ENCODE results near the gene LCE1F.

Gene LCE1F

GRCh38 chr1:152776361-152776760 lies 1.4 kb downstream of the LCE1F start:
- DNase-seq (ENCODE audit: low spot score) = no peak

DNA sequence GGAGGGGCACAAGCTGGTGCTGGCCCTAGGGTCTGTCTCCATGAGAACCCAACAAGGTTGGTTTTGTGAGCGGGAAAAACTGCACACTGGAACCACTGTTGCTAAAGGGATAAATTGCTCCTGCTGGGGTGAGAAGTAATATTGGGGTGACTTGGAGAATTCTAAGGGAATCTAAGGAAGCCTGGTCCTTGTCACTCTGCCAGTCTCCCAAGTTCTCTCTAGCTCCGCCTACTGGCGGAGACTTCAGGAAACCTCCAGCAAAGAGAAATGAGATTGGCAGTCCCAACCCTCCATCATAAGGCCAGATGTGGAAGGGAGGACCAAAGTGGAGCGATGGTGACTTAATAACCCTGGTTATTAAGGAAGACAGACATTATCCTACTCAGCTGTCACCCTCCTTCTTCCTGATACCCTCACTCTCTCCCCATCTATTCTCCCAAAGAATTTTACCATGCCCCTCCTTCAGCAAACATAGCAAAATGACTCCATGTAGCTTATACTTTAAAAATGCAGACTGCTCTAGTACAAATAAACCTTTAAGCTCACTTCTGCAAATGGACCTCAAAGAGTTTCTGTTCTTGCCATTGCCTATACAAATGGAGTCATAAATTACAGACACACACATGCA lies 2.7 kb downstream of the LCE1F start:
- DNase-seq (ENCODE audit: low spot score) = no peak

DNA sequence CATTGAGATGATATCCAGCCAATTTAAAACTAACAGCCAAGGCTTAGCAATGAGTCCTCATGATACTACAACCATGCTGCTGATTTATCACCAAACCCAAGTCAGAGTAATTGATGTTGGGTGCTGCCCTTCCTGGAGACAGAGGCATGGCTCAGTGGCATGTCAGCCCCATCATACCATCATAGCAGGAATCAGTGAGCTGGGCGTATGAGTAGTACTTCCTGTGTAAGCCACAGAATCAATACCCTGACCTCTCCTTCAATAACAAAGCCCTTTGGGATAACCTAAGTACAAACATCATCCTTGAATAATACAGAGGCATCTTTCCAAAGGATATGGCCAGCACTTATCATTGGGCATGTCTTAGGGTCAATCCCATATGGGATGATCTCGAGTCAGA lies 8.2 kb downstream of the LCE1F start:
- peak; percentile 8 for DNase-seq (ENCODE audit: low spot score)

DNA sequence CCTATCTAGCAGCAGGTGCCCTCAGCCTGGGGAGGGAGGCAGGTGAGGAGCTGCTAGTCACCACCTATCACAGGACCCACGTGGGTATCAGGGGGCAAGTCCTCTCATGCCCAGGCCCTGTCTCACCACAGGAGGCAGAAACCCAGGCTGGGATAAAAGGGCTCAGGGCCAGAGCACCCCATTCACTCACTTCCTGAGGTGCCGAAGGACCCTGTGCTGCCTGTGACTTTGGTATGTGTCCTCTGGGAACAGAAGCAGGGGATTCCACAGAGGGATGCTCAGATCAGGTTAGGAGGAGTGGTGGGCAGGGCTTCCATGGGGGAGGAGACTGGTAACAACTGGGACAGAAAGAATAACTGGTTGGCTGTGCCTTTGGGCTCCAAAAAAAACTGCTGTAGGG lies 11.1 kb downstream of the LCE1F start, which contains the start of gene LCE1E:
LCE1E (plus strand) TSS at position 181 of the 400 bp plus-strand sequence. CDS start 1,043 bp downstream, outside the sequence.
- DNase-seq (ENCODE audit: low spot score) = no peak

- no peak for DNase-seq (ENCODE audit: low spot score)
Measured at GRCh38 chr1:152795686-152796085, 20.7 kb downstream of the LCE1F start.

DNA sequence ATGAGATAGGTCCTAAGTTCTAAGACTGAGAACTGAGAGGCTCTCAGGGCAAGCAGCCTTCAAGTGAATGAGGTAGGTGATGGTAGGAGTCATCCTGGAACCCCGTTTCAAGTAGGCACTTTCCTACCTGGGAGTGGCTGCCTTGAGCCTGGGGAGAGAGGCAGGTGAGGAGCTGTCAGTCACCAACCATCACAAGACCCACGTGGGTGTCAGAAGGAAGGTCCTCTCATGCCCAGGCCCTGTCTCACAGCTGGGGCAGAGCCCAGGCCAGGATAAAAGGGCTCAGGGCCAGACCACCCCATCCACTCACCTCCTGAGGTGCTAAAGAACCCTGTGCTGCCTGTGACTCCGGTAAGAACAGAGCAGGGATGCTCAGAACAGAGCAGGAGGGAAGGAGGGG lies 21.5 kb downstream of the LCE1F start, which contains the start of gene LCE1D:
LCE1D (plus strand) TSS at position 301 of the 400 bp plus-strand sequence. CDS start 1,074 bp downstream, outside the sequence.
- DNase-seq (ENCODE audit: low spot score) = no peak

DNA sequence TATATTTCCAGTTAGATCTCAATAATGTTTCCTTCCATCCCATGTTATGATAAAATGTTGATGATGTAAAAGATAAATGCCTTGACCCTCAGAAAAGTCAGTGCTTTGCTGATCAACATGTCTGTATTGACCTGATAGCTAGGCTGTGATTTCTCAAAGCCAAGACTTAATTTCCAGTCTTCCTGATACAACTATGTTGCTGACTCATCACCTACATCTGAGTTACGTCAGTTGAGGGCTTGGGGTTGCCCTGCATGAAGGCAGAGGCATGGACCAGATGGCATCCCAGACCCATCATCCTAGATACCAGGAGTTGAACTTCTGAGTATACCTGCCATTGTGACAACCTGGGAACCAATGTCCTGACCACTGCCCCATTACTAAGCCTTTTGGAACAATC lies 26.4 kb downstream of the LCE1F start:
- no peak for DNase-seq (ENCODE audit: low spot score)

DNA sequence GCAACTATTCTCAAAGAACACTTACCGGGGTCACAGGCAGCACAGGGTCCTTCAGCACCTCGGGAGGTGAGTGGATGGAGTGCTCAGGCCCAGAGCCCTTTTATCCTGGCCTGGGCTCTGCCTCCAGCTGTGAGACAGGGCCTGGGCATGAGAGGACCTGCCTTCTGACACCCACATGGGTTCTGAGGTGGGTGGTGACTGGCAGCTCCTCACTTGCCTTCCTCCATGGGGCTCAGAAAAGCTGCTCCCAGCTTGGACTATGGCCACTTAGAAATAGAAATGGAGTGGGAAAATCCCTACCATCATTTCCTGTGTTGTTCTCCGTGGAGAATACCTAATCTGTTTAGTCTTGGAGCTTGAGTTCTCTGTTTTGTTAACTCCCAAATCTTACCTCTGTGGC lies 31.6 kb downstream of the LCE1F start, which contains the start of gene LCE1C:
LCE1C (minus strand) TSS at position 76 of the 400 bp plus-strand sequence. CDS start 1,173 bp downstream, outside the sequence.
- DNase-seq (ENCODE audit: low spot score) = no peak

DNA sequence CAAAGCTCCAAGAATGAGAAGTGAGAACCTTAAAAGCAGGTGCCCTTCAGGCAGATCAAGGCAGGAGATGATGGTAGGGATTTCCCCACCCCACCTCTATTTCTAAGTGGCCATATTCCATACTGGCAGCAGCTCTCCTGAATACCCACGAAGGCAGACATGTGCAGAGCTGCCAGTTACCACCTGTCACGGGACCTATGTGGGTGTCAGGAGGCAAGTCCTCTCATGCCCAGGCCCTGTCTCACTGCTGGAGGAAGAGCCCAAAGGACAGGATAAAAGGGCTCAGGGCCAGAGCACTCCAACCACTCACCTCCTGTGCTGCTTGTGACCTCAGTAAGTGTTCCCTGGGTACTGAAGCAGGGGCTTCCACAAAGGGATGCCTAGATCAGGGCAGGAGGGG lies 36.1 kb downstream of the LCE1F start:
- no peak for DNase-seq (ENCODE audit: low spot score)

GRCh38 chr1:152811671-152812070 lies 36.7 kb downstream of the LCE1F start, which contains the start of gene LCE1B:
Gene LCE1B, plus strand, starts transcription at chr1:152811971. Its CDS starts 476 bp downstream, at chr1:152812447.
- DNase-seq (ENCODE audit: low spot score) = no peak

GRCh38 chr1:152817309-152817708 lies 42.4 kb downstream of the LCE1F start:
- DNase-seq (ENCODE audit: low spot score) = no peak

- DNase-seq (ENCODE audit: low spot score) = no peak
Measured at GRCh38 chr1:152823294-152823693, 48.4 kb downstream of the LCE1F start.

- no peak for DNase-seq (ENCODE audit: low spot score)
Measured at GRCh38 chr1:152824964-152825363, 50.0 kb downstream of the LCE1F start.
